GM19025 (cell line): Measurements from ENCODE around the gene PRSS36.
A peak's percentile ranks its signal among the peaks of the same experiment; 100 is the strongest.
"Not testable (repeated sequence)": the region's sequence is repeated elsewhere in the genome, so short reads cannot be mapped to it uniquely, and the experiment has no call there.

Source experiments
- ATAC-seq: cut with Tn5 transposase; IDR thresholded peaks from one replicate; pipeline ENCODE4 v1.9.1; 2021; ENCODE audit warnings: mild to moderate bottlenecking, low read depth, moderate library complexity; ENCODE audit not compliant: unreplicated experiment

PRSS36 gene

GRCh38 chr16:31184888-31185287 is 35.0 kb upstream of the PRSS36 start:
- ATAC-seq = no peak

DNA sequence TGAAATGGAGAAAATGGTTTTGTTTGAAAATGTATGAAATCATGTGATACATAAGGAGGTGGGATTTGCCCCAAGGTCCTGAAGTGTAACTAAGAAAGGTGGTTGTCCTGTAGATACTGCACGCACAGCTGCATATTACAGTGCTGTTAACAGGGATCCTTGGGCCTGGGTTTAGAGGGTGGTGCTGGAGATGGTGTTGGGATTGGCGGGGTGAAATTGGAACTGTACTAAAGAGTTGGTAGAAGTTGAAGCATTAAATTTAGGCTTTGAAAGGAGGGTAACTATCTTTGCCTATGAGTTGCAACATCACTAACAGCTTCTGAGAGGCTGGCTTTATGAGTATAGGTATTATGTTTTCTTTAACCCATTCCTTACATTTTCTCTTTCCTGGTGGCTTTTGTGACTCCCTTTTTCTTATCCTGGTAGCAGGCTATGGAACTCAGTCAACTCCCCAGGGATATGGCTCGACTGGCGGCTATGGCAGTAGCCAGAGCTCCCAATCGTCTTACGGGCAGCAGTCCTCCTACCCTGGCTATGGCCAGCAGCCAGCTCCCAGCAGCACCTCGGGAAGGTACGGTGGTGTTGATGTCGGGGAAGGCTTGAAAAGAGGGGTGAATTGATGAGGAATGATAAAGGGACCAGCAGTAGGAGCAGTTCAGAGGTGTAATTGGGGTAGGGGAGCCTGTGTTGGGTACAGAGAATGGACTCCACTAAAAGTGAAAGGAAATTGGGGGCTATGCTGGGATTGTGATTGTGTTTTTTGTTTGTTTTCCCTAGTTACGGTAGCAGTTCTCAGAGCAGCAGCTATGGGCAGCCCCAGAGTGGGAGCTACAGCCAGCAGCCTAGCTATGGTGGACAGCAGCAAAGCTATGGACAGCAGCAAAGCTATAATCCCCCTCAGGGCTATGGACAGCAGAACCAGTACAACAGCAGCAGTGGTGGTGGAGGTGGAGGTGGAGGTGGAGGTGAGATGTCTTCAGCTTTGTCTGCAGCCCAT is 33.9 kb upstream of the PRSS36 start:
- ATAC-seq = no peak

- no peak for ATAC-seq
Measured at GRCh38 chr16:31182391-31182790, 32.5 kb upstream of the PRSS36 start.

DNA sequence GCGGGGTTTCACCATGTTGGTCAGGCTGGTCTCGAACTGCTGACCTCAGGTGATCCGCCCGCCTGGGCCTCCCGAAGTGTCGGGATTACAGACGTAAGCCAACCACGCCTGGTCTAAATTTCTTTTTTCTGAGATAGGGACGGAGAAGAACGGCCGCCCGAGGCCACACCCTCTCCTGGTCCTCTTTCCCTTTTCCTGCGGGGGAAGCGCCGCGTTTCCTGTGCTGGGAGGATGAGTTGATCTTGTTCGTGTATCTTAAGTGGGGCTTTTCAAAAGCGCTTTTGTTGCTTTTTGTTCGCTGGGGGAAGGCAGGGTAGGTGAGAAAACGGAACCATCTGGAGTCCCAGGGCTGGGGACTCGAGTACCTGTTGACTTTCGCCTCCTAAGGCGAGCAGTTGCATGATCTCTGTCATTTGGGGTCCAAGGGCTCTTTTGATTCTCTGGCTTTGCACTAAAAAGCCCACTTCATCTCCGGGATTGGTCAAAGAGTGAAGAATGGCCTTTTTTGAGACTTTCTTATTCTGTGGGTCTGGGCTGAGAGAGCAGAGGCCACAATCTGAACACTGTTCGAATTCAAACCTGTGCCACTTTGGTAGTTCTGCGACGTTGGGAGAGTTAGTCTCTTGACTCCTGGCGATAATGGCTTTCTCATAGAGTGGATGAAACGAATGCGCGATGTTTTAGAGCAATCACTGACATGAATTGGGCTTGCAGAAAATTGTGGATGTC is 31.4 kb upstream of the PRSS36 start:
- no peak for ATAC-seq

GRCh38 chr16:31179747-31180459 is 30.0 kb upstream of the PRSS36 start, which contains the start of gene FUS:
Gene FUS, plus strand, starts transcription at chr16:31180139. Its CDS starts 76 bp downstream, at chr16:31180215.
- ATAC-seq = peak; percentile 48

DNA sequence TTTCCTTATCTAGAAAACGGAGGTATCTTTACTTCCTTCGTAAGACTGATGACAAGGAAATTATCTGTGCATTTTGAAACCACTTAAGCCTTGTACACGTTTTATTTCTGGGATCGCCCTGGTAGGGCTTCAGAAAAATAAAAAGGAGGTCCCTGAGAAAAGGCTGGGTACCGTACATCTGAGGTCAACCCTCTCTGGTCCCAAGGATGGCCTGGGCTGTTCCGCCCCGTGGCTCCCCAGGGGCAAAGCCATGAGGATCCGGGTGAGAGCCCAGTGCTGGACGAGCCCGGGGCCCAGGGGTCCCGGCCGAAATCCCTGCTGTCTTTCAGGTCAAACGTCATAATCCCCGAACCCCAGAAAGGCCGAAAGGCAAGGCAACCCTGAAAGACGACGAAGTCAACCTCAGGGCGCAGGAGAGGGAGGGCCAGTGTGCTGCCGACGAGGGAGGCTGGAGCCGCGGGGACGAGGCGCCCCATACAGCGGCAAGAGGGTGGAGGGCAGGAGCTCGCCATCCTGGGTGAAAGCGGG is 29.4 kb upstream of the PRSS36 start:
- no peak for ATAC-seq

DNA sequence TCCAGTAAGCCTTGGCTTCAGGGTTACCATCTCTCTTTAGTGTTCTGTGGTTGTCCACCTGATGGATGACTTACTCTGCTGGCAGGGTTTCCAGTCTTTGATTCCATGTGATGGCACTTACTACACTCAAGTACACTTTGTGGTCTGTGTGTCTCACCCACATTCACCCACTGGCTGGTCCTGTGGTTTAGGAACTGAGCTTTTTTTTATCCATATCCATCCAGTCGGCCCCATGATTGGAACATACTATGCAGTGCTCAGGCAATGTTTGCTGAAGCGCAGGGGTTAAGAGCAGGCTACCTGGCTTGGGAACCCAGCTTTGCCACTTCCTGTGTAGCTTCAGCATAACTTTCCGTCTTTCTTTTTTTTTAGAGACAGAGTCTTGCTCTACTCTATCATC is 27.3 kb upstream of the PRSS36 start:
- ATAC-seq = no peak

- not testable (repeated sequence) for ATAC-seq
Measured at GRCh38 chr16:31170048-31170447, 20.2 kb upstream of the PRSS36 start.

DNA sequence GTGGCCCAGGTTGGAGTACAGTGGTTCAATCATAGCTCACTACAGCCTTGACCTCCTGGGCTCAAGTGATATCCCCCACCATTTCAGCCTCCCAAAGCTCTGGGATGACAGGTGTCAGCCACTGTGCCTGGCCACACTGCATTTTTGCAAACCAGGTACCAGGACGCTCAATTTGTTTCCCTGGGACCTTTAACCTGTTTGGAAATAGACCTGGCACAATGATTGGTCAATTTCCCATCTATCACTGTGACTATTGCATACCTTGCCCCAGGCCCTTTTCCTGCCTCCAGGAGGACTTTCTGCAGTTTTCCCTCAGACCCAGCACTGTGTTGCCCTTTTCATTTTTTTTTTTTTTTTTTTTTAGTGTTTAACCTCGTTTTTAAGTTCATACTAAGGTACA is 19.0 kb upstream of the PRSS36 start:
- ATAC-seq = no peak

- no peak for ATAC-seq
Measured at GRCh38 chr16:31167315-31167714, 17.4 kb upstream of the PRSS36 start.

DNA sequence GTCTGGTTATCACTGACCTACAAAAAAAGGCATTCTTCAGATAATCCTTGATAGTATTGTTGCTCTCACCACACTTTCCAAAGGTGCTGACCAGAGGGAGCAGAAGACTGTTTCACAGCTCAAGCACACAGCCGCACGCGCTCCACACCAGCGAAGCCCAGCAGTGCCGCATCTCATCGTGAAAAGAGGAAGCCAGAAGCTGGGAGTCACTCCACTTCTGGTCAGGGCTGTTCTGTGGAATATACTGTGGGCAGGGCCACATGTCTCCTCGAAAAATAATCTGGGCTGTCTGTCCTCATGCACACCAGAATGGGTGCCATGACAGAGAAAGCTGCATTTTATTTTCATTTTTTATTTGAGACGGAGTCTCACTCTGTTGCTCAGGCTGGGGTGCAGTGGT is 7.3 kb upstream of the PRSS36 start:
- no peak for ATAC-seq

DNA sequence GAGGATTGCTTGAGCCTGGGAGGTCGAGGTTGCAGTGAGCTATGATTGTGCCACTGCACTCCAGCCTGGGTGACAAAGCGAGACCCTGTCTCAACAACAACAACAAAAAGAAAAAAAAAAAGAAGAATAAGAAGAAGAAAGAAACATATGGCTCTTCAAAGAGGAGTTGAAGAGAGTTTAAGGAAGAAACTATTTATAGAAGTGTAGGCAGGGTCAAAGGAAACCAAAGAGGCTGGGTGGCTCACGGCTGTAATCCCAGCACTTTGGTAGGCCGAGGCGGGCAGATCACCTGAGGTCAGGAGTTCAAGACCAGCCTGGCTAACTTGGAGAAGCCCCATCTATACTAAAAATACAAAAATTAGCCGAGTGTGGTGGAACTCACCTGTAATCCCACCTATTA is 1.1 kb upstream of the PRSS36 start:
- not testable (repeated sequence) for ATAC-seq

- ATAC-seq = no peak
Measured at GRCh38 chr16:31149332-31149731, 534 bp downstream of the PRSS36 start.

DNA sequence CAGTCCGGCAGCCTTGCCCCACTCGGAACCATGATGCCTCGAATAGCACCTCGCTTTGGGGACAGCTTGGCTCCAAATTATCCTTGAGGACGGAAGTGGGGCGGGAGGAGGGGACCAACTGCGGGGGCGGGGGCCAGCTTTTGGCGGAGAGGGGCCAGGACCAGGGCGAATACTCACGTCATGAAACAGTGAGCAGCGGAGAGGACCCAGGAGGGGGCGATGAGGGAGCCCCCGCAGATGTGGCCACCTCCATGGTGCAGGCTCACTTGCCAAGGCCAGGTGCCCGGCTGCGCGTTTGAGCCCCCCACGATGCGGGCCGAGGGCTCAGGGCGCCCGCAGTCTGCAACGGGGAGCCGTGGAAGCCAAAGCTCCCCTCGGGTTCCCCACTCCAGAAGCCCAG is 970 bp downstream of the PRSS36 start:
- ATAC-seq = no peak

- ATAC-seq = no peak
Measured at GRCh38 chr16:31148281-31148728, 1.6 kb downstream of the PRSS36 start.

GRCh38 chr16:31147574-31147973 is 2.3 kb downstream of the PRSS36 start:
- ATAC-seq = no peak

DNA sequence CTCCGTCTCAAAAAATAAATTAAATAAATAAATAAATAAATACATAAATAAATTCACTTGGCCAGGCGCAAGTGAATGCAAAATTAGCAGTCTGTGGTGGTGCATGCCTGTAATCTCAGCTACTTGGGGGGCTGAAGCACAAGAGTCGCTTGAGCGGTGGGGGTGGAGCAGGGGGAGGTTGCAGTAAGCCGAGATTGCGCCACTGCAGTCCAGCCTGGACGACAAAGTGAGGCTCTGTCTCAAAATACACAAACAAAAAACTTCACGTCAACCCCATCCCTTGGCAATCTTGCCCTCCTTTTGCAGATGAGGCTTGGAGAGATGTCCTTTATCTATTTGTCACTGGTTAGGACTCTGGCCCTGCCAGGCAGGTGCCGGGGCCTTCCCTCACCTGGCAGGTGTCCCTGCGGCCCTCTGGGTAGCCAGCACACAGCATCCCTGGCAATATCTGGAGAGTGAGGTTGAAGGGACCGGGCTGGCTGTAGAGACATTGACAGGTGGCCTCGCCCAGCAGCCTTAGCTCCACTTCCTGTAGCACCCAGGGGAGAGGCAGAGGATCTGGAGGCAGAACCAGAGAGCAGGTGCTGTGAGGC is 4.4 kb downstream of the PRSS36 start:
- ATAC-seq = no peak

- not testable (repeated sequence) for ATAC-seq
Measured at GRCh38 chr16:31144418-31144817, 5.4 kb downstream of the PRSS36 start.

GRCh38 chr16:31143694-31144148 is 6.1 kb downstream of the PRSS36 start:
- ATAC-seq = no peak
